Measurements from ENCODE around the gene GNA15.

Gene GNA15

GRCh38 chr19:3175781-3176714 lies 40.2 kb downstream of the GNA15 start:
- DNase-seq: peak; percentile 43

GRCh38 chr19:3176715-3177501 lies 41.1 kb downstream of the GNA15 start:
- DNase-seq: peak; percentile 27

DNA sequence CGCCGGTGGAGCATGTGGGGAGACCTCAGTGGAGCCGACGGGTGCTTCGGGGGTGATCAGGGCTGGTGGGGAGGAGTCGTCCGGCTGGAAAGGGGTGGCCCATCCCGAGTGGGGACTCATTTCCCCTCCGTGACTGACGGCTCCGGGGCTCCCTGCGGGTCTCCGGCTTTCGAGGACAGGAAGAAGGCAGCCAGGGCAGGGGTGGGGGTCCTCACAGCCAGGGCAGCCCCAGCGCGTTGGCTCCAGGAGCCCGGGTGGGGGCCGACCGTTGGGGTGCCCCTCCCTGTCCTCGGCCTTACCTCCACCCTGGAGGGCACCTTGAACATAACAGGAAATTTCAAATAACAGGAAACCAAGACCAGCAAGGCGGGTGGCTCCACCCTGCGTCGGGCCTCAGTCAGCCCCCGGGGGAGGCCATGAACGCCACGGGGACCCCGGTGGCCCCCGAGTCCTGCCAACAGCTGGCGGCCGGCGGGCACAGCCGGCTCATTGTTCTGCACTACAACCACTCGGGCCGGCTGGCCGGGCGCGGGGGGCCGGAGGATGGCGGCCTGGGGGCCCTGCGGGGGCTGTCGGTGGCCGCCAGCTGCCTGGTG lies 42.6 kb downstream of the GNA15 start, which contains the start of gene S1PR4:
TSS of gene S1PR4 (plus strand) at position 393 of the 596 bp plus-strand sequence. CDS start at position 417, 24 bp downstream.
- no peak for DNase-seq

DNA sequence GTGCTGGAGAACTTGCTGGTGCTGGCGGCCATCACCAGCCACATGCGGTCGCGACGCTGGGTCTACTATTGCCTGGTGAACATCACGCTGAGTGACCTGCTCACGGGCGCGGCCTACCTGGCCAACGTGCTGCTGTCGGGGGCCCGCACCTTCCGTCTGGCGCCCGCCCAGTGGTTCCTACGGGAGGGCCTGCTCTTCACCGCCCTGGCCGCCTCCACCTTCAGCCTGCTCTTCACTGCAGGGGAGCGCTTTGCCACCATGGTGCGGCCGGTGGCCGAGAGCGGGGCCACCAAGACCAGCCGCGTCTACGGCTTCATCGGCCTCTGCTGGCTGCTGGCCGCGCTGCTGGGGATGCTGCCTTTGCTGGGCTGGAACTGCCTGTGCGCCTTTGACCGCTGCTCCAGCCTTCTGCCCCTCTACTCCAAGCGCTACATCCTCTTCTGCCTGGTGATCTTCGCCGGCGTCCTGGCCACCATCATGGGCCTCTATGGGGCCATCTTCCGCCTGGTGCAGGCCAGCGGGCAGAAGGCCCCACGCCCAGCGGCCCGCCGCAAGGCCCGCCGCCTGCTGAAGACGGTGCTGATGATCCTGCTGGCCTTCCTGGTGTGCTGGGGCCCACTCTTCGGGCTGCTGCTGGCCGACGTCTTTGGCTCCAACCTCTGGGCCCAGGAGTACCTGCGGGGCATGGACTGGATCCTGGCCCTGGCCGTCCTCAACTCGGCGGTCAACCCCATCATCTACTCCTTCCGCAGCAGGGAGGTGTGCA lies 43.3 kb downstream of the GNA15 start:
- DNase-seq: no peak

DNA sequence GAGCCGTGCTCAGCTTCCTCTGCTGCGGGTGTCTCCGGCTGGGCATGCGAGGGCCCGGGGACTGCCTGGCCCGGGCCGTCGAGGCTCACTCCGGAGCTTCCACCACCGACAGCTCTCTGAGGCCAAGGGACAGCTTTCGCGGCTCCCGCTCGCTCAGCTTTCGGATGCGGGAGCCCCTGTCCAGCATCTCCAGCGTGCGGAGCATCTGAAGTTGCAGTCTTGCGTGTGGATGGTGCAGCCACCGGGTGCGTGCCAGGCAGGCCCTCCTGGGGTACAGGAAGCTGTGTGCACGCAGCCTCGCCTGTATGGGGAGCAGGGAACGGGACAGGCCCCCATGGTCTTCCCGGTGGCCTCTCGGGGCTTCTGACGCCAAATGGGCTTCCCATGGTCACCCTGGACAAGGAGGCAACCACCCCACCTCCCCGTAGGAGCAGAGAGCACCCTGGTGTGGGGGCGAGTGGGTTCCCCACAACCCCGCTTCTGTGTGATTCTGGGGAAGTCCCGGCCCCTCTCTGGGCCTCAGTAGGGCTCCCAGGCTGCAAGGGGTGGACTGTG lies 44.0 kb downstream of the GNA15 start:
- no peak for DNase-seq

GRCh38 chr19:3183721-3184641 lies 48.1 kb downstream of the GNA15 start:
- DNase-seq: no peak

DNA sequence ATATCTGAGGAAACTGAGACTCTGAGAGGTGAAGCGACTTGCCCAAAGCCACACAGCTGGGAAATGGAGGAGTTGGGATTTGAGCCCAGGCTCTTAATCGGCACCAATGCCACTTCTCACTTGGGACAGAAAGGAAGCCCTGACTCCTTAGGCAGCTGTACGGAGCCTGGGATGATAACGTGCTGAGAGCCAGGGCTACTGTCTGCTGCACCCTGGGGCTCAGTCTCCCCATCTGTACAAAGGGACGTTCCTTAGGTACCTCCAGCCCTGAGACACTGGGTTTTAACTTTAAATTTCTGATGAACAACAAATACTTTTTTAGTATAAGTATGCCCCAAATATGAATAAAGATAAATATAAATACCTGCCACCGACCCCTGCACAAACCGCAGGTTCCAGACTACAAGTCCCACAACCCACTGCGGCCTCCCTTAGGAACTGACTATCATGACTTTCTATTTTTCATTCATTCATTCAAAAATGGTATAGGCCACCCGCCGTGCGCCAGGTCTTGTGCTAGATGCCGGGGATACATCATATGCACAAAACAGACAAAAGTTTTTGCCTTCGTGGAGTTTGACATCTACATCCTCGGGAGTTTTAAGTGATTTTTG lies 49.1 kb downstream of the GNA15 start:
- DNase-seq: peak; percentile 66

DNA sequence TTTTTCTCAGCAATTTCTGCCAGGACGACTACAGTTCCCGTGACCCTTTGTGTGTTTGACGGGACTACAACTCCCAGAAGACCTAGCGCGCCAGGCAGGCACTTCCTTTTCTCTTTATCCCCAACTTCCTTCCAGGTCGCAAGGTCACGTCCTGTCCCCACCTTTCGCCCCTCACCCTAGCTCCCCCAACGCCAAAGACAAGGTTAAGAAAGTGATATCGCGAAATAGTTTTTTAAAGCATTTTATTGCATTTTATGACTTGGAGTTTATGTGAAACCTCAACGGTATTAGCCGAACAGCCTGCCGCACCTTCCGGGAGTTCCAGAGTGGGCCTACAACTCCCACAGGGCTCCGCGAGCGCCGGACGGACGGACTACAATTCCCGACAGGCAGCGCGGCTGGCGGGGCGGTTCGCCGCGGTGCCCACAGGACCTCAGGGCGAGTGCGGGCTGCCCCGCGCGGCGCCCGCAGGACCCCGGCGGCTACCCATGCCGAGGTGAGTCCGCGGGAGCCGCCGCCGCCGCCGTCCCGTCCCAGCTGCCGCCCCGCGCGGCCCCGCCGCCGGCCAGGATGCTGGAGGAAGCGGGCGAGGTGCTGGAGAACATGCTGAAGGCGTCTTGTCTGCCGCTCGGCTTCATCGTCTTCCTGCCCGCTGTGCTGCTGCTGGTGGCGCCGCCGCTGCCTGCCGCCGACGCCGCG lies 49.8 kb downstream of the GNA15 start, which contains the start of gene NCLN:
TSS of gene NCLN (plus strand) at position 470 of the 699 bp plus-strand sequence. CDS start at position 571, 101 bp downstream.
- peak; percentile 92 for DNase-seq

GRCh38 chr19:3186160-3186688 lies 50.4 kb downstream of the GNA15 start:
- DNase-seq: no peak

- no peak for DNase-seq
Measured at GRCh38 chr19:3186891-3187661, 51.2 kb downstream of the GNA15 start.

DNA sequence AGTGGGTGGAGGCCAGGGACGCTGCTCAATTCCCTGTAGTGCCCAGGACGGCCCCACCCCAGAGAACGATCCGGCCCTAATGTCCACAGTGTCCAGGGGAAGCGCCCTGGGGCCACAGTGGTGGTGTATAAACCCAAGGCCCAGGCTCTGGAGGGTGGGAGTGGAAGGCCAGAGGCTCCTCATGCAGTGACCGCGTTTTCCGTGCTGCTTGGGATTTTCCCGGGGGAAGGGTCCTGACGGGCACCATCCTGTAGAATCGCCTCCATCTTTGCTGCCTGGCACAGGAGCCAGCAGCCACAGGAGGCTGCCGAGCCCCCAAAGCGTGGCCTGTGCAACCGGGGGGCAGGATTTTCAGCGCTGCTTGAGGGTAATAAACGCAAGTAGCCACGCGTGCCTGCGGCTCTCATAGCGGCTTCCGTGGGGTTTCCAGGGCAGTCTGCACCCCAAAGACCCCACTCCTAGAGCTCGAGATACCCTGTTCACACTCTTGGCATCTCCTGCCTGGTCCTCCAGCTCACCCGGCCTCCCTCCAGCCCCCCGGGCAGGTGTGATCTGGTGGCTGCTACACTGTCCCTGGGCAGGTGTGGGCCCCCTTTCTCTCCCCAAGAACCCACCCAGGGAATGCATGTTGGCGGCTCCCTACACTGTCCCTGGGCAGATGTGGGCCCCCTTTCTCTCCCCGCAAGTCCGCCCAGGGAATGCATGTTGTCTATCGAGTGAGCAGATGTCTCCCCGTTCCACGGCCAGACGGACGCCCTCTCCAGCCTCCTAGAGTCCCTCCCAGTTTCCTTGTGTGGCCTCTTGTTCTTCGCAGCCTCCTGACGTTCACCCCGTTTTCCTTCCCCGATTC lies 52.1 kb downstream of the GNA15 start:
- DNase-seq: no peak

DNA sequence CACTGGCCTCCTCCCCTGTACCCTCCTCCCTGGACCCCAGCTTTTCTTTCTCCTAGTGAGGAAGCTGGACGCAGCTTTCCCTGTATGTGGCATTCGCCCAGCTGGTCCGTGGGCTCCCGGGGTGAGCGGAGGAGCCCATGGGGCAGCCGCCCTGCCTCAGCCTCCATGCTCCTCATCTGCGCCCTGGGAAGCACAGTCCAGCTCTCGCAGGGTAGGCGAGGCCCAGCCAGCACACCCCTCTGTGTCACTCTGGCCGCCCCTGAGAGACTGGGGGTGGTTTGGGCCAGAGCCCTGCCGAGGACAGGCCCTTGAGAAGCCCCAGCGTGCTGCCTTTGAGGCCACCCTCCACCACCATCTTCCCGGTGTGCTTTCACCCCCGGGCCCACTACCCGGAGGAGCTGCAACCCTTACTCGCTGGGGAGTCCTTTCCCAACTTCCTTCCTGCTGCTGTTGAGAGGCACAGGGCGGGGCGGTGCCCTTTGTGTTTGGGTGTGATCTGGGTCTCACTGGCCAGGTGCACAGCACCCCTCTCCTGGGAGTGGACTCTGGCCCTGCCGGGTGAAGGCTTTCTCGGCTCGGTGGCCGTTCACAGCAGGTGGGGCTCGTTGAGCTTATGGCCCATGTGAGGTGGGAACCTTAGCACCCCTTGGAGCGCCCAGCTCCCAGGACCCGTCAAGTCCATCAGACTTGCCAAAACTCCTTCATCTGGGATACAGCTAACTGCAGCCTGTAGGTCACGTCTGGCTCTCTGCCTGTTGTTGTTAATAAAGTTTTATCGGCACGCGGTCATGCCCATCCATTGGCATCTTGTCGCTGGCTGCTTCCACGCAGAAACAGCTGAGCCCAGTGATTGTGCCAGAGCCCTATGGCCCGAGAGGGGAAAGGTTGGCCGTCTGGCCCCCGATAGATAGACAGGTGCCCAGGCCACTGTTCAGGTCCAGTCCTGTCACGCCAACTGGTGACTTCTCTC lies 53.1 kb downstream of the GNA15 start:
- DNase-seq: no peak

DNA sequence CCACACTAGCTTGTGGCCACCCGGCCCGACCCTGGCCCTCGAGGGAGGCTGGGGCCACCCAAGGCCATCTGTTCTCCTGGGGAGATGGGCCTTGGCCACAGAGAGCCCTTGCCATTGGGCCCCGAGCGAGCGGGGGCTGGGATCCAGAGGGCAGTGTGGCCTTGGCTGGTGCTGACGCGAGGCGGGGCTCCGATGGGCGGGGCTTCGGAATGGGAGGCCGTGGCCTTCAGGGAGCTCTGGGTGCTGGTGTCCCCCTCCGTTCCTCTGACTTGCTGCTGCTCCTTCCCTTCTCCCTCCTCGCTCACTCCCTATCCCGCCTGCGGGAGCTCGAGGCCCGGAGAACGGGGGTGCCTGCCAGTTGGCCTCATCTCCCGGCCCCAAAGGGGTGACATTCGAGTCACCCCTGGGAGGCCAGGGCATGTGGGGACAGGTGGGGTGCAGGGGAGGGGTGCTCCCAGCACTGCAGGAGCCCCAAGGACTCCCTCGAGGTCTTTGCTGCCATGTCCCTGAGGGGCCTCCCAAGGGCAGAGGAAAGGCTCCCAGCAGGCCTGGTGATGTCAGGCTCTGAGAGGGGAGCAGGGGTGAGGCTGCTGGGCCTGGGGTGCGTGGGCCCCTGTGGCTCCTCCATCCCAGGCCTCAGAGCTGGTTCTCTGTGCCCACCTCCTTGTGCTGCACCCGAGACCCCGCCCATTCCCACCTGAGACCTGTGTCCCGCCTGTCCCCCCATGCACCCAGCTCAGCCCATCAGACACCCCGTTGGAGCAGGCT lies 54.1 kb downstream of the GNA15 start:
- DNase-seq: no peak

- DNase-seq: no peak
Measured at GRCh38 chr19:3190470-3190770, 54.6 kb downstream of the GNA15 start.

Measured in fibroblast of skin of abdomen (primary cell).